ENCODE results near the gene SP110. TPM values are rescaled to one million over a fixed set of nuclear protein-coding genes. Genes with fewer than 3 reads are reported as not detected.
A peak's percentile ranks its signal among the peaks of the same experiment; 100 is the strongest.
"Not testable (repeated sequence)": the region's sequence is repeated elsewhere in the genome, so short reads cannot be mapped to it uniquely, and the experiment has no call there.

SP110 gene
- total RNA-seq, 1 donor from 2014 or later = 46.9 TPM

DNA sequence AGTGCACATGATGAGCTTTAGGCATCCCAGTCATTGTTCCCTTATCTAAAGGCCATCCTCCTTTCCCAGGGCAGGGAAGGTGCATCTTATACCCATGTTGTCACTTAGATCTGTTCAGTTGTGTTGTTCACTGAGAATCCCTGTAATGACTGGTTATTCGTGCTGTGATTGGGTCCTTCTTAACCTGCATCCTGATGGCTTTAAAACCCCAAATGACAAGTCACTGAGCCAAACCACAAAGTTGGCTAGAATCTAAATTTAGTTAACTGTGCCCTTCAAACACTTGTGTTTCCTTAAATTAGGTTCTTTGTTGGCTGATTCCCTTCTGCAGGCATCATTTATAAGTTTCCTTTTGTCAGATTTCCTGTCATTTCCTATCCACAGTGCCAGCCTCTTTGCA is 92.6 kb downstream of the SP110 start:
- TF ChIP-seq, protein P1, sequence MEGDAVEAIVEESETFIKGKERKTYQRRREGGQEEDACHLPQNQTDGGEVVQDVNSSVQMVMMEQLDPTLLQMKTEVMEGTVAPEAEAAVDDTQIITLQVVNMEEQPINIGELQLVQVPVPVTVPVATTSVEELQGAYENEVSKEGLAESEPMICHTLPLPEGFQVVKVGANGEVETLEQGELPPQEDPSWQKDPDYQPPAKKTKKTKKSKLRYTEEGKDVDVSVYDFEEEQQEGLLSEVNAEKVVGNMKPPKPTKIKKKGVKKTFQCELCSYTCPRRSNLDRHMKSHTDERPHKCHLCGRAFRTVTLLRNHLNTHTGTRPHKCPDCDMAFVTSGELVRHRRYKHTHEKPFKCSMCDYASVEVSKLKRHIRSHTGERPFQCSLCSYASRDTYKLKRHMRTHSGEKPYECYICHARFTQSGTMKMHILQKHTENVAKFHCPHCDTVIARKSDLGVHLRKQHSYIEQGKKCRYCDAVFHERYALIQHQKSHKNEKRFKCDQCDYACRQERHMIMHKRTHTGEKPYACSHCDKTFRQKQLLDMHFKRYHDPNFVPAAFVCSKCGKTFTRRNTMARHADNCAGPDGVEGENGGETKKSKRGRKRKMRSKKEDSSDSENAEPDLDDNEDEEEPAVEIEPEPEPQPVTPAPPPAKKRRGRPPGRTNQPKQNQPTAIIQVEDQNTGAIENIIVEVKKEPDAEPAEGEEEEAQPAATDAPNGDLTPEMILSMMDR (IDR thresholded peaks at IDR 0.05) = no peak
- intact Hi-C loops (cut with DNase I) = no loop called here
- Histone ChIP-seq H3K9me3 (no peaks in the 10 kb centered on the region), H3K4me3 (no peak overlapping the region), H3K27me3 (no peaks in the 10 kb centered on the region), H3K4me1 (peaks cover 6% of the 10 kb centered on the region), H3K36me3 (no peaks in the 10 kb centered on the region), H3K27ac (no peak overlapping the region)
- ATAC-seq (no peak), DNase-seq (no peak)

DNA sequence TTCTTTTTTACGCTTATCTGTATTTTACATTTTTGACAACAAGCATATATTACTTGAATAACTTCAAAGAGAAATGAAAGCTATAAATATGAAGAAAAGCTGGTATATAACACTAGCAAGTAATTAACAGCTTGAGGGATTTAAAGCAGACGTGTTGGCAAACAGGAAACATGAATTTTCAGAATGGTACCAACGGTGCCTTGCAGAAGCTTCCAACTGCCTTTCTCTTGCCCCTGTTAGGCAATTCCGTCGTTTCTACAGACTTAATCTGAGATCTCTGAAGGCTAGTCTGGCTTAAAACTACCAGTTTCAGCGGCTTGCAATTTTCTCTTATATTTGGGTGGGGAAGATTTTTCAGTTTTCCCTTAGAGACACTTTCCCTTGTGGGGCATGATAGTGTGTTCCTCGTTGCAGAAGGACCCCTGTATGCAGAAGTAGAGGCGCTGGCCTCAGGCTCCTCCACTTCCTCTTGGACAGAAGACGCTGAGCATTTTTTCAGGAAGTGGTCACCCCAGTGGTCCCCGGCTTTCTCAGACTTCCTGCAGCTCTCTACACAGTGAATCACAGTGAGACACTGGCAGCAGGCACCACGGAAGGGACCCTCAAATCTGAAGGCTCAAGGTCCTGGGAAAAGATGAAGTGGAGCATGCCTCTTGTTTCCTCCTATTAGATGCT is 94.9 kb downstream of the SP110 start:
- H3K4me3 ChIP-seq = no peak overlapping the region
- no peaks in the 10 kb centered on the region for H3K27me3 ChIP-seq
- ATAC-seq (peak; percentile 95), DNase-seq (peak; percentile 72)
- TF ChIP-seq, protein P1 (IDR thresholded peaks at IDR 0.05) = no peak
- peaks cover 6% of the 10 kb centered on the region for H3K4me1 ChIP-seq
- H3K36me3 ChIP-seq = no peaks in the 10 kb centered on the region
- no peak overlapping the region for H3K27ac ChIP-seq
- H3K9me3 ChIP-seq = no peaks in the 10 kb centered on the region
- intact Hi-C loops (cut with DNase I) = no loop called here

DNA sequence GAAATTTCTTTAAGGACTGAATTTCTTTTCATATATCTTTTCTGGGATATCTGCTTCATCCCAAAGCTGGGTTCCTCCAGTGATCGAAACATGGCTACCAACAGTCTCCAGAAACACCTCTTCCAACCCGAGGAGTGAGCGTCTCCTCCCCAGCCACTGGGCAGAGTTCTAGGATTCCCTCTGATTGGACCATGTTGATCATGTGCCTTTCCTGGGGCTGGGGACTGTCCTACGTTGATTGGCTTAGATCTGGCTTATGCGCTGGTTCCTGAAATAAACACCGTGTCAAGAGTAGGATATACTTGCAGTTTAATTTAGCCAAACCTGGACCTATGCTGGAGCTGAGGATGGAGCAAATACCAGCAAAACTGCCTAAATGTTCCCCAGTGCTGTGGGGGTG is 95.5 kb downstream of the SP110 start:
- DNase-seq (no peak), ATAC-seq (peak; percentile 64)
- no peaks in the 10 kb centered on the region for H3K9me3 ChIP-seq
- no peak overlapping the region for H3K4me3 ChIP-seq
- H3K27me3 ChIP-seq = no peaks in the 10 kb centered on the region
- intact Hi-C loops (cut with DNase I) = no loop called here
- H3K4me1 ChIP-seq = peaks cover under 1% of the 10 kb centered on the region
- TF ChIP-seq, protein P1 (IDR thresholded peaks at IDR 0.05) = no peak
- H3K36me3 ChIP-seq = no peaks in the 10 kb centered on the region
- no peak overlapping the region for H3K27ac ChIP-seq

DNA sequence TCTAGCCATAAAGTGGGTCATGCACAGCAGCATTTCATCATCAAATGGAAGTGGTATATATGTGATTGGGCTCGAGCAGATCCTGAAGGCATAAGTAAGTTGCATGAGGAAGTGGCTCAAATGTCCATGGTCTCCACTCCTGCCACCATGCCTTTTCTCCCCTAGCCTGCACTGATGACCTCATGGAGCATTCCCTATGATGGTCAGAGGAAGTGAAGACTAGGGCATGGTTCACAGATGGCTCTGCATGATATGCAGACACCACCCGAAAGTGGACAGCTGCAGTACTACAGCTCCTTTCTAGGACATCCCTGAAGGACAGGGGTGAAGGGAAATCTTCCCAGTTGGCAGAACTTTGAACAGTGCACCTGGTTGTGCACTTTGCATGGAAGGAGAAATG is 99.4 kb downstream of the SP110 start:
- H3K4me3 ChIP-seq; H3K9me3 ChIP-seq; intact Hi-C loops (cut with DNase I); H3K36me3 ChIP-seq; H3K27me3 ChIP-seq; DNase-seq; H3K27ac ChIP-seq; H3K4me1 ChIP-seq: not testable (repeated sequence)
- ATAC-seq = peak; percentile 45

DNA sequence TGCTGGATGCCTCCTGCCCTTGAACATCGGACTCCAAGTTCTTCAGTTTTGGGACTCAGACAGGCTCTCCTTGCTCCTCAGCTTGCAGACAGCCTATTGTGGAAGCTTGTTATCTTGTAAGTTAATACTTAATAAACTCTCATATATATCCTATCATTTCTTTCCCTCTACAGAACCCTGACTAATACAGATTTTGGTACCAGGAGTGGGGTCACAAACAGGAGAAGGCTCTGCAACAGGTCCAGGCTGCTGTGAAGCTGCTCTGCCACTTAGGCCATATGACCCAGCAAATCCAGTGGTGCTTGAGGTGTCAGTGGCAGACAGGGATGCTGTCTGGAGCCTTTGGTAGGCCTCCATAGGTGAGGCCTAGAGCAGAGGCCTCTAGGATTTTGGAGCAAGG is 100.0 kb downstream of the SP110 start:
- ATAC-seq; H3K27ac ChIP-seq; H3K4me1 ChIP-seq; H3K9me3 ChIP-seq; H3K4me3 ChIP-seq; H3K36me3 ChIP-seq; DNase-seq; intact Hi-C loops (cut with DNase I); H3K27me3 ChIP-seq: not testable (repeated sequence)

Other genes starting within 250 kb of the SP110 start
- gene SLC16A14, start 151.1 kb downstream of the SP110 start, total RNA-seq = 4.7 TPM
- gene SP140, start 5.8 kb upstream of the SP110 start, total RNA-seq = 12.7 TPM
- 27.2 TPM for gene SP140L, start 107.2 kb upstream of the SP110 start, total RNA-seq
- 156 TPM for gene SP100, start 196.2 kb upstream of the SP110 start, total RNA-seq

Measured in upper lobe of right lung (tissue), 1 donor.